HepG2 (cell line): ENCODE results near the gene PSEN1. TPM values are rescaled to one million over a fixed set of nuclear protein-coding genes. Genes with fewer than 3 reads are reported as not detected.

ENCODE experiments used
- ATAC-seq: fragments of 200-7000 bp; cut with Tn5 transposase; 3 replicates; pipeline ENCODE4 v1.9.1; 2020; ENCODE audit warnings: mild to moderate bottlenecking, moderate library complexity
- BruUV-seq: library from RNA; stranded (reverse); fragments of 400-500 nt; replicated peaks from 2 replicates; lab custom pipeline; 2021; lab: Mats Ljungman, UMichigan
- CTCF ChIA-PET: fragments of 300-600 bp; formaldehyde crosslinking; extraction: SDS; loops from one replicate; lab custom pipeline; 2021; ENCODE audit warnings: low total read pairs, inconsistent platforms, low intra/inter-chr PET ratio; lab: Yijun Ruan, JAX
- POLR2A ChIA-PET: fragments of 350-600 bp; sonication (Branson Sonifier 250); formaldehyde crosslinking; loops from one replicate; lab custom pipeline; 2020; ENCODE audit warnings: antibody characterized with exemption, inconsistent platforms; lab: Yijun Ruan, JAX
- DNase-seq: peaks from one replicate; pipeline ENCODE4 v3.0.0-alpha.2; 2015; ENCODE audit warnings: low spot score
- FAIRE-seq: peaks from 3 replicates; lab custom pipeline; 2011; peaks lifted over from hg19 to GRCh38; lab: Jason Lieb, UNC
- H2AFZ ChIP-seq: one replicate; pipeline ENCODE4 v1.6.1; 2011; ENCODE audit warnings: low read length, inconsistent platforms
- H3K27ac ChIP-seq: fragments of 300-600 bp; 3 replicates; pipeline ENCODE4 v1.8.0; 2011; ENCODE audit warnings: mixed run types, mild to moderate bottlenecking, mixed read lengths, low read length, inconsistent platforms; ENCODE audit not compliant: insufficient read depth; ENCODE audit errors: extremely low read length
- H3K27me3 ChIP-seq, 2 experiments: fragments of 200-600 bp in 1 of 2; 2 replicates in 1 of 2; 3 replicates in 1 of 2; pipeline versions ENCODE4 v1.6.0 to v1.8.0; 2011; ENCODE audit warnings: low read length in 2 of 2, mild to moderate bottlenecking in 2 of 2, moderate library complexity in 2 of 2, inconsistent platforms in 1 of 2; ENCODE audit not compliant: insufficient read depth in 2 of 2, control insufficient read depth in 1 of 2
- H3K36me3 ChIP-seq, 2 experiments: fragments of 200-600 bp in 1 of 2; replicated peaks in 1 of 2; 2 replicates in 1 of 2; 3 replicates in 1 of 2; pipeline versions ENCODE4 v1.5.1 to v1.8.0; 2011; ENCODE audit warnings: low read length in 2 of 2, inconsistent platforms in 1 of 2; ENCODE audit not compliant: insufficient read depth in 2 of 2, control insufficient read depth in 1 of 2
- H3K4me1 ChIP-seq: 2 replicates; pipeline ENCODE4 v1.5.1; 2012; ENCODE audit warnings: low read length, inconsistent platforms; ENCODE audit not compliant: insufficient read depth
- H3K4me2 ChIP-seq: 2 replicates; pipeline ENCODE4 v1.6.0; 2011; ENCODE audit warnings: low read depth, low read length, inconsistent platforms
- H3K4me3 ChIP-seq, 3 experiments: fragments of 200-600 bp in 1 of 3; sonication (generic), shearing (Covaris generic) in 1 of 3; replicated peaks in 1 of 3; 2 replicates each; pipeline ENCODE4 v1.5.1; 2011 to 2016; ENCODE audit warnings: low read length in 3 of 3, inconsistent platforms in 2 of 3, low read depth in 2 of 3, mild to moderate bottlenecking in 2 of 3, control low read depth in 1 of 3, mixed read lengths in 1 of 3; ENCODE audit not compliant: insufficient read depth in 1 of 3
- H3K79me2 ChIP-seq: one replicate; pipeline ENCODE4 v1.6.1; 2011; ENCODE audit warnings: low read length, inconsistent platforms; ENCODE audit not compliant: insufficient read depth
- H3K9ac ChIP-seq: 2 replicates; pipeline ENCODE4 v1.6.0; 2011; ENCODE audit warnings: mild to moderate bottlenecking, low read depth, low read length, inconsistent platforms; ENCODE audit not compliant: insufficient read depth
- H3K9me3 ChIP-seq: 2 replicates; pipeline ENCODE4 v1.5.1; 2012; ENCODE audit warnings: mild to moderate bottlenecking, low read length
- H4K20me1 ChIP-seq: 2 replicates; pipeline ENCODE4 v1.6.0; 2011; ENCODE audit warnings: inconsistent platforms, mild to moderate bottlenecking, low read length, moderate library complexity; ENCODE audit not compliant: insufficient read depth
- ATF7 ChIP-seq, 2 experiments: fragments of 450-650 bp in 1 of 2; sonication (generic) in 1 of 2; formaldehyde crosslinking in 1 of 2; IDR thresholded peaks; 2 replicates each; pipeline versions ENCODE4 v1.4.0 to v1.6.1; 2016 to 2020; ENCODE audit warnings: antibody characterized with exemption in 1 of 2, mild to moderate bottlenecking in 1 of 2, missing genetic modification reagents in 1 of 2
- CREB1 ChIP-seq, 2 experiments: fragments of 450-650 bp in 1 of 2; IDR thresholded peaks; 2 replicates each; pipeline ENCODE4 v1.6.1; 2016 to 2017; ENCODE audit warnings: control low read depth in 1 of 2, mild to moderate bottlenecking in 1 of 2, missing compliant biosample characterization in 1 of 2, missing genetic modification characterization in 1 of 2
- EHMT2 ChIP-seq: fragments of 200-600 bp; sonication (generic); IDR thresholded peaks from 2 replicates; pipeline ENCODE4 v1.7.0; 2017; ENCODE audit warnings: antibody characterized with exemption, low read depth, low read length, borderline replicate concordance
- KDM1A ChIP-seq: IDR thresholded peaks from 2 replicates; pipeline ENCODE4 v1.6.1; 2016; ENCODE audit warnings: missing compliant biosample characterization
- MAFF ChIP-seq: IDR thresholded peaks from 2 replicates; pipeline ENCODE4 v1.6.1; 2011; ENCODE audit warnings: low read depth, low read length, improper control_type of control experiment
- MAFK ChIP-seq, 2 experiments: IDR thresholded peaks in 1 of 2; conservative IDR thresholded peaks in 1 of 2; 2 replicates each; pipeline ENCODE4 v1.6.1; 2011; ENCODE audit warnings: improper control_type of control experiment in 2 of 2, low read length in 2 of 2
- MYC ChIP-seq: sonication (generic); formaldehyde crosslinking; IDR thresholded peaks from 2 replicates; pipeline ENCODE4 v1.9.0; 2021; ENCODE audit warnings: missing genetic modification reagents, borderline replicate concordance
- SAFB2 ChIP-seq: sonication (generic); formaldehyde crosslinking; IDR thresholded peaks from 2 replicates; pipeline ENCODE4 v1.5.1; 2020; ENCODE audit warnings: missing genetic modification reagents, low read depth, mild to moderate bottlenecking, borderline replicate concordance
- ZNF296 ChIP-seq: sonication (generic); formaldehyde crosslinking; conservative IDR thresholded peaks from 2 replicates; pipeline ENCODE4 v1.5.0; 2020; ENCODE audit warnings: mild to moderate bottlenecking, missing genetic modification reagents
- ZNF543 ChIP-seq: sonication (generic); formaldehyde crosslinking; IDR thresholded peaks from 2 replicates; pipeline ENCODE4 v1.4.0; 2020; ENCODE audit warnings: mild to moderate bottlenecking, missing genetic modification reagents
- ZNF644 ChIP-seq: IDR thresholded peaks from 2 replicates; pipeline ENCODE4 v1.6.1; 2016; ENCODE audit warnings: low read depth
- WGBS: methylation state at CpG from one replicate; pipeline ENCODE4 v1.1.6; 2017; ENCODE audit warnings: low lambda C conversion rate; 5-methylcytosine and 5-hydroxymethylcytosine counted together
- in situ Hi-C: cut with HindIII; loops from 2 replicates; pipeline ENCODE4 v1.10.0; 2017; ENCODE audit warnings: low pct_unique_long_range_greater_than_20kb; ENCODE audit not compliant: extremely low pct_ligation_motif_present
- intact Hi-C: fragments of 100-400 bp; cut with micrococcal nuclease; formaldehyde crosslinking; loops from one replicate; pipeline ENCODE4 v1.10.0; 2022; ENCODE audit not compliant: unreplicated experiment
- polyA plus RNA-seq, 8 experiments: library from polyadenylated mRNA; depleted of rRNA in 3 of 8; stranded (reverse) in 7 of 8; unstranded in 1 of 8; fragments of >200 nt; fragmentation: Illumina TruSeq in 4 of 8; extraction: Trizol in 4 of 8; gene quantifications; 2 replicates each; pipeline versions ENCODE4 v1.2.1 to v1.2.3, GENCODE V29; 2011 to 2016; ENCODE audit warnings: low read depth in 4 of 8, missing spikeins in 1 of 8, mixed read lengths in 1 of 8; ENCODE audit not compliant: insufficient read depth in 1 of 8
- total RNA-seq, 5 experiments: library from RNA; depleted of rRNA; stranded (reverse); fragments of >200 nt; fragmentation: Illumina TruSeq; extraction: Trizol; gene quantifications; 2 replicates each; pipeline ENCODE4 v1.2.3, GENCODE V29; 2016; ENCODE audit warnings: low read depth in 1 of 5
- TF ChIP-seq, protein P1 (sequence below): sonication (generic); formaldehyde crosslinking; IDR thresholded peaks from 2 replicates; pipeline ENCODE4 v1.9.0; 2021; ENCODE audit warnings: missing genetic modification reagents, borderline replicate concordance

Gene PSEN1
- total and polyA plus RNA-seq, 2 of the 13 experiments (the other 11 are each of a cell fraction or from before 2014, with no cell fraction given), result 12.5 to 26.6 TPM

DNA sequence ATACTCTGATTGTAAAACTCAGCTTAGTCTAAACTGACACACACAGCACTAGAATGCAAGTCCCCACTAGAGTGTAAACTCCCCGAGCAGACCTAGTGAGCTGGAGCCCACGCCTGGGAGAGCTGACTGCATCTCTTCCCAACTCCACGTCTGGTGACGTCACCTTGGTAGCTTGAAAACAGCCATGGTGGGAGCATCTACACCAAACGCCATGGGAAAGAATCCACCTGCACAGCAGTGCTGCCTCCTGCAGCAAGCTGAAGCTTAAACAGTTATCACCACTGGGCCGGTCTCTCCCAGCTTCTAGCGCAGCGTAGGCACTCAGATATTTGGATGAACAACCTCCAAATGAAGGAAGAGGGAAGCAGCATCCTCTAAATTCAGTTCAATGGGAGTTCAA lies 96.7 kb downstream of the PSEN1 start:
- Histone ChIP-seq H3K36me3 (no peaks in the 10 kb centered on the region), H3K9ac (no peak overlapping the region), H3K4me3 (no peak overlapping the region), H3K79me2 (no peaks in the 10 kb centered on the region), H2AFZ (no peak overlapping the region), H3K9me3 (no peaks in the 10 kb centered on the region), H3K27me3 (peaks cover 9 to 50% of the 10 kb centered on the region in 2 experiments; a peak in 4 of 5 replicates), H3K4me1 (peaks cover 42% of the 10 kb centered on the region), H4K20me1 (no peaks in the 10 kb centered on the region), H3K27ac (no peak overlapping the region), H3K4me2 (peak overlapping the region; percentile 89)
- intact Hi-C loops (loop anchor here (10.0 kb wide), 1 partner anchor 52 kb away; no protein-coding TSS in a partner anchor), in situ Hi-C loops (loop anchor here (5.0 kb wide), 2 partner anchors 34 to 239 kb away; no protein-coding TSS in a partner anchor)
- peak; percentile 31 for ATAC-seq
- no TSS peak for BruUV-seq
- no peak for DNase-seq
- POLR2A ChIA-PET, result interaction anchor here (1.0 to 2.2 kb wide), 6 partner anchors 8 to 240 kb away, joined by 3 to 14 read pairs (median 5); partner anchors contain the start of gene RBM25
- WGBS, result 28% methylated on average over 8 of the region's 8 CpGs
- CTCF ChIA-PET, result no interaction called here
- TF ChIP-seq MYC, result no peak
- no peak for TF ChIP-seq ZNF543 (CRISPR knock-in tag)
- TF ChIP-seq SAFB2, result no peak
- TF ChIP-seq CREB1 (IDR thresholded peaks at IDR 0.05), result peak; percentile 95
- no peak for TF ChIP-seq CREB1 (CRISPR knock-in tag; IDR thresholded peaks at IDR 0.05)
- TF ChIP-seq ATF7 (IDR thresholded peaks at IDR 0.05), result peak; percentile 93
- no peak for TF ChIP-seq ATF7 (CRISPR knock-in tag; IDR thresholded peaks at IDR 0.05)
- no peak for FAIRE-seq

DNA sequence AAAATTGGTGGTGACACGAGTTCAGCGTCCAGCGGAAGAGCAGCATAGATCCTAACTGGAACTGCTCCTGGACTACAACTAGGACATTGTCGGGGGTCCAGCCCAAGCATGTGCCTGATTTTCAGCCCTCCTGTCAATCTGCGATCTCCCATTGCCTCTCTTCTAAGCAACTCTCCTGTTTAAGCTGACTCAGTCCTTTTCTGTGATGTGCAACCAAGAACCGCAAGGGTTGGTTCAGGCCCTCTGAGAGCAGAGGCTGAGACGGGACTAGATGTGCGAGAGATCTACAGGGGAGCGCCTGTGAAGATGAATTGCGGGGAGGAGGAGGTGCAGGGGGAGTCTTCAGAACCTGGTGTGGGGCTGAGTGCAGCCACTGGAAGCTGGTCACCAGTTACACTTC lies 97.3 kb downstream of the PSEN1 start:
- Histone ChIP-seq H3K27ac (no peak overlapping the region), H4K20me1 (no peaks in the 10 kb centered on the region), H3K79me2 (no peaks in the 10 kb centered on the region), H2AFZ (no peak overlapping the region), H3K36me3 (no peaks in the 10 kb centered on the region), H3K9ac (no peak overlapping the region)
- WGBS, result 39% methylated on average over 8 of the region's 10 CpGs
- ATAC-seq, result no peak
- no peak for DNase-seq
- POLR2A ChIA-PET, result interaction anchor here (1.7 to 2.2 kb wide), 3 partner anchors 229 to 239 kb away, joined by 5 to 14 read pairs (median 7); no protein-coding TSS in a partner anchor
- intact Hi-C loops, result loop anchor here (10.0 kb wide), 1 partner anchor 51 kb away; no protein-coding TSS in a partner anchor
- TF ChIP-seq EHMT2 (no peak), KDM1A (CRISPR knock-in tag) (no peak), ZNF296 (CRISPR knock-in tag) (no peak), MAFF (peak; percentile 81), ZNF644 (CRISPR knock-in tag) (no peak), MAFK (conservative IDR thresholded peaks at IDR 0.05 in 1 of 2, IDR thresholded peaks at IDR 0.05 in 1 of 2; ENCODE audit: low read length in 2 of 2) (peak; percentile 89 to 91)
- TF ChIP-seq, protein P1, sequence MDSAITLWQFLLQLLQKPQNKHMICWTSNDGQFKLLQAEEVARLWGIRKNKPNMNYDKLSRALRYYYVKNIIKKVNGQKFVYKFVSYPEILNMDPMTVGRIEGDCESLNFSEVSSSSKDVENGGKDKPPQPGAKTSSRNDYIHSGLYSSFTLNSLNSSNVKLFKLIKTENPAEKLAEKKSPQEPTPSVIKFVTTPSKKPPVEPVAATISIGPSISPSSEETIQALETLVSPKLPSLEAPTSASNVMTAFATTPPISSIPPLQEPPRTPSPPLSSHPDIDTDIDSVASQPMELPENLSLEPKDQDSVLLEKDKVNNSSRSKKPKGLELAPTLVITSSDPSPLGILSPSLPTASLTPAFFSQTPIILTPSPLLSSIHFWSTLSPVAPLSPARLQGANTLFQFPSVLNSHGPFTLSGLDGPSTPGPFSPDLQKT (CRISPR knock-in tag), result no peak
- TF ChIP-seq, all 625 proteins: peak for 2
- H3K4me2 ChIP-seq, result no peak overlapping the region
- no peak overlapping the region for H3K4me3 ChIP-seq
- H3K4me1 ChIP-seq, result peaks cover 39% of the 10 kb centered on the region
- BruUV-seq, result no TSS peak
- peaks cover 10 to 56% of the 10 kb centered on the region in 2 experiments; a peak in 4 of 5 replicates for H3K27me3 ChIP-seq
- CTCF ChIA-PET, result no interaction called here
- in situ Hi-C loops, result loop anchor here (5.0 kb wide), 2 partner anchors 34 to 239 kb away; no protein-coding TSS in a partner anchor
- no peaks in the 10 kb centered on the region for H3K9me3 ChIP-seq
- no peak for FAIRE-seq
